Cardiac fibroblast (primary cell): ENCODE measurements around the gene GAS2L1.
A peak's percentile ranks its signal among the peaks of the same experiment; 100 is the strongest.
"Not testable (repeated sequence)": the region's sequence is repeated elsewhere in the genome, so short reads cannot be mapped to it uniquely, and the experiment has no call there.

Experiments used
- DNase-seq, 2 donors: peaks; one replicate each; pipeline versions ENCODE4 v3.0.0 to v3.0.0-alpha.2; 2010; ENCODE audit warnings: low read depth in 2 of 2
- H3K4me3 ChIP-seq, 2 donors: replicated peaks in 1 of 2; 1 replicate in 1 of 2; 2 replicates in 1 of 2; pipeline ENCODE4 v1.5.1; 2011; ENCODE audit warnings: low read depth in 2 of 2, low read length in 2 of 2, mild to moderate bottlenecking in 2 of 2, moderate library complexity in 1 of 2
- CTCF ChIP-seq: IDR thresholded peaks from one replicate; pipeline ENCODE4 v1.5.1; 2011; ENCODE audit warnings: low read depth, mild to moderate bottlenecking, low read length, inconsistent platforms

The GAS2L1 gene

GRCh38 chr22:29342177-29342576 lies 35.7 kb downstream of the GAS2L1 start:
- no peak overlapping the region for H3K4me3 ChIP-seq
- TF ChIP-seq CTCF = no peak
- DNase-seq = no peak

- TF ChIP-seq CTCF = no peak
- H3K4me3 ChIP-seq = no peak overlapping the region
- DNase-seq = no peak
Measured at GRCh38 chr22:29342577-29343312, 36.3 kb downstream of the GAS2L1 start.

- H3K4me3 ChIP-seq = no peak overlapping the region
- no peak for TF ChIP-seq CTCF
- DNase-seq = peak; percentile 10 to 36
Measured at GRCh38 chr22:29343313-29343805, 36.9 kb downstream of the GAS2L1 start.

GRCh38 chr22:29344137-29344536 lies 37.7 kb downstream of the GAS2L1 start:
- TF ChIP-seq CTCF = no peak
- DNase-seq = peak; percentile 88 to 93
- no peak overlapping the region for H3K4me3 ChIP-seq

GRCh38 chr22:29344889-29345288 lies 38.4 kb downstream of the GAS2L1 start:
- not testable (repeated sequence) for DNase-seq, H3K4me3 ChIP-seq

GRCh38 chr22:29345932-29346331 lies 39.5 kb downstream of the GAS2L1 start:
- no peak overlapping the region for H3K4me3 ChIP-seq
- peak in 1 of 2 donors; percentile 21 for DNase-seq
- no peak for TF ChIP-seq CTCF

GRCh38 chr22:29346659-29347058 lies 40.2 kb downstream of the GAS2L1 start:
- DNase-seq = no peak
- H3K4me3 ChIP-seq = no peak overlapping the region
- no peak for TF ChIP-seq CTCF
